ENCODE results near the gene RNF125. TPM values are rescaled to one million over a fixed set of nuclear protein-coding genes. Genes with fewer than 3 reads are reported as not detected.

RNF125 gene
- total and polyA plus RNA-seq, 9 of the 15 experiments (the other 6 are each of a cell fraction or from before 2014, with no cell fraction given), result 0.01 to 0.29 (median 0.07) TPM; not detected in 1

- TF ChIP-seq ZBTB11 (CRISPR knock-in tag; IDR thresholded peaks at IDR 0.05), result no peak; a peak in 1 of 6 replicates
- TF ChIP-seq RBM39 (optimal IDR thresholded peaks at IDR 0.05; ENCODE audit: low read depth, low read length), result no peak
- TF ChIP-seq, protein P1, sequence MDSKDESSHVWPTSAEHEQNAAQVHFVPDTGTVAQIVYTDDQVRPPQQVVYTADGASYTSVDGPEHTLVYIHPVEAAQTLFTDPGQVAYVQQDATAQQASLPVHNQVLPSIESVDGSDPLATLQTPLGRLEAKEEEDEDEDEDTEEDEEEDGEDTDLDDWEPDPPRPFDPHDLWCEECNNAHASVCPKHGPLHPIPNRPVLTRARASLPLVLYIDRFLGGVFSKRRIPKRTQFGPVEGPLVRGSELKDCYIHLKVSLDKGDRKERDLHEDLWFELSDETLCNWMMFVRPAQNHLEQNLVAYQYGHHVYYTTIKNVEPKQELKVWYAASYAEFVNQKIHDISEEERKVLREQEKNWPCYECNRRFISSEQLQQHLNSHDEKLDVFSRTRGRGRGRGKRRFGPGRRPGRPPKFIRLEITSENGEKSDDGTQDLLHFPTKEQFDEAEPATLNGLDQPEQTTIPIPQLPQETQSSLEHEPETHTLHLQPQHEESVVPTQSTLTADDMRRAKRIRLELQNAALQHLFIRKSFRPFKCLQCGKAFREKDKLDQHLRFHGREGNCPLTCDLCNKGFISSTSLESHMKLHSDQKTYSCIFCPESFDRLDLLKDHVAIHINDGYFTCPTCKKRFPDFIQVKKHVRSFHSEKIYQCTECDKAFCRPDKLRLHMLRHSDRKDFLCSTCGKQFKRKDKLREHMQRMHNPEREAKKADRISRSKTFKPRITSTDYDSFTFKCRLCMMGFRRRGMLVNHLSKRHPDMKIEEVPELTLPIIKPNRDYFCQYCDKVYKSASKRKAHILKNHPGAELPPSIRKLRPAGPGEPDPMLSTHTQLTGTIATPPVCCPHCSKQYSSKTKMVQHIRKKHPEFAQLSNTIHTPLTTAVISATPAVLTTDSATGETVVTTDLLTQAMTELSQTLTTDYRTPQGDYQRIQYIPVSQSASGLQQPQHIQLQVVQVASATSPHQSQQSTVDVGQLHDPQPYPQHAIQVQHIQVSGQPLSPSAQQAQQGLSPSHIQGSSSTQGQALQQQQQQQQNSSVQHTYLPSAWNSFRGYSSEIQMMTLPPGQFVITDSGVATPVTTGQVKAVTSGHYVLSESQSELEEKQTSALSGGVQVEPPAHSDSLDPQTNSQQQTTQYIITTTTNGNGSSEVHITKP (IDR thresholded peaks at IDR 0.05; ENCODE audit: partially characterized antibody), result no peak
- TF ChIP-seq TCFL5 (CRISPR knock-in tag; conservative IDR thresholded peaks at IDR 0.05), result no peak
- no peak for TF ChIP-seq DNMT1 (IDR thresholded peaks at IDR 0.05)
- no peak for TF ChIP-seq POU5F1 (IDR thresholded peaks at IDR 0.05; ENCODE audit: borderline replicate concordance, low read depth, low read length, partially characterized antibody)
- no peak for TF ChIP-seq HMGXB4 (CRISPR knock-in tag; IDR thresholded peaks at IDR 0.05)
- TF ChIP-seq PPARD (CRISPR knock-in tag; IDR thresholded peaks at IDR 0.05), result no peak
- TF ChIP-seq TCF15 (CRISPR knock-in tag; IDR thresholded peaks at IDR 0.05), result no peak
- TF ChIP-seq MIER1 (IDR thresholded peaks at IDR 0.05; ENCODE audit: low read depth), result no peak
- no peak for TF ChIP-seq PYGO2 (tag; IDR thresholded peaks at IDR 0.05)
- 0 out of 2 replicates have a peak, but pooled peaks have one; percentile 25 for TF ChIP-seq TAF7 (tag; IDR thresholded peaks at IDR 0.05)
- TF ChIP-seq ZSCAN29 (IDR thresholded peaks at IDR 0.05), result no peak
- TF ChIP-seq CBX3 (IDR thresholded peaks at IDR 0.05; ENCODE audit: borderline replicate concordance in 1 of 2, low read length in 2 of 2), result no peak
These were observed 73.9 kb downstream of the RNF125 start (continued) for GRCh38 chr18:32092422-32093101.
